SU-DHL-6 (cell line): Measurements from ENCODE around the gene VWA5A.

Experiments used
- CTCF ChIP-seq: fragments of 200-600 bp; sonication (generic); IDR thresholded peaks from one replicate; pipeline ENCODE4 v1.5.1; 2017; ENCODE audit warnings: antibody characterized with exemption, mild to moderate bottlenecking, low read length, moderate library complexity; ENCODE audit not compliant: insufficient read depth, poor library complexity, severe bottlenecking
- EZH2phosphoT487 ChIP-seq: fragments of 200-600 bp; sonication (generic), shearing (Covaris generic); conservative IDR thresholded peaks from 2 replicates; pipeline ENCODE4 v1.6.1; 2018; ENCODE audit warnings: mild to moderate bottlenecking, antibody characterized with exemption, low read length, moderate library complexity, mixed read lengths

DNA sequence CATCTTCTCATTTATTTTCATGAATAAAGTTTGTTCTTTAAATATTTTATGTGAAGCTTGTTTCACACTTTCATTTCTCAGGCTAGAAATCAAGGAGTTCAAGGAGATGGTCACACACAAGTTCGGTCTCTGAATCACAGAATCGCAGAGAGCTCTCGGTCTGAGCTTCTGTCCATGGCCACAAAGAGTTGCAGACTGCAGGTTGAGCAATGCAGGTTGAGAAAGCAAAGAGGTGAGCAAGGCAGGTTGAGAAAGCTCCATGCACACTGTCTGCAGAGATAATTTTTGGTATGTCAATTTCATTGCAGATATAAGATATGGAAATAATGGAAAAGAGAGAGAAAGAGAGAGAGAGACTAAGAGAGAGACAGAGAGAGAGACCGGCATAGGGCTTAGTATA lies 32.9 kb upstream of the VWA5A start:
- TF ChIP-seq CTCF, result no peak
- TF ChIP-seq EZH2phosphoT487, result no peak
